HCEC 1CT (cell line): ENCODE measurements around the gene CDC42BPG.
A peak's percentile ranks its signal among the peaks of the same experiment; 100 is the strongest.

Source experiments
- DNase-seq: peaks from one replicate; pipeline ENCODE4 v3.0.0-alpha.2; 2017

The CDC42BPG gene, protein sequence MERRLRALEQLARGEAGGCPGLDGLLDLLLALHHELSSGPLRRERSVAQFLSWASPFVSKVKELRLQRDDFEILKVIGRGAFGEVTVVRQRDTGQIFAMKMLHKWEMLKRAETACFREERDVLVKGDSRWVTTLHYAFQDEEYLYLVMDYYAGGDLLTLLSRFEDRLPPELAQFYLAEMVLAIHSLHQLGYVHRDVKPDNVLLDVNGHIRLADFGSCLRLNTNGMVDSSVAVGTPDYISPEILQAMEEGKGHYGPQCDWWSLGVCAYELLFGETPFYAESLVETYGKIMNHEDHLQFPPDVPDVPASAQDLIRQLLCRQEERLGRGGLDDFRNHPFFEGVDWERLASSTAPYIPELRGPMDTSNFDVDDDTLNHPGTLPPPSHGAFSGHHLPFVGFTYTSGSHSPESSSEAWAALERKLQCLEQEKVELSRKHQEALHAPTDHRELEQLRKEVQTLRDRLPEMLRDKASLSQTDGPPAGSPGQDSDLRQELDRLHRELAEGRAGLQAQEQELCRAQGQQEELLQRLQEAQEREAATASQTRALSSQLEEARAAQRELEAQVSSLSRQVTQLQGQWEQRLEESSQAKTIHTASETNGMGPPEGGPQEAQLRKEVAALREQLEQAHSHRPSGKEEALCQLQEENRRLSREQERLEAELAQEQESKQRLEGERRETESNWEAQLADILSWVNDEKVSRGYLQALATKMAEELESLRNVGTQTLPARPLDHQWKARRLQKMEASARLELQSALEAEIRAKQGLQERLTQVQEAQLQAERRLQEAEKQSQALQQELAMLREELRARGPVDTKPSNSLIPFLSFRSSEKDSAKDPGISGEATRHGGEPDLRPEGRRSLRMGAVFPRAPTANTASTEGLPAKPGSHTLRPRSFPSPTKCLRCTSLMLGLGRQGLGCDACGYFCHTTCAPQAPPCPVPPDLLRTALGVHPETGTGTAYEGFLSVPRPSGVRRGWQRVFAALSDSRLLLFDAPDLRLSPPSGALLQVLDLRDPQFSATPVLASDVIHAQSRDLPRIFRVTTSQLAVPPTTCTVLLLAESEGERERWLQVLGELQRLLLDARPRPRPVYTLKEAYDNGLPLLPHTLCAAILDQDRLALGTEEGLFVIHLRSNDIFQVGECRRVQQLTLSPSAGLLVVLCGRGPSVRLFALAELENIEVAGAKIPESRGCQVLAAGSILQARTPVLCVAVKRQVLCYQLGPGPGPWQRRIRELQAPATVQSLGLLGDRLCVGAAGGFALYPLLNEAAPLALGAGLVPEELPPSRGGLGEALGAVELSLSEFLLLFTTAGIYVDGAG (N-terminal part only)

DNA sequence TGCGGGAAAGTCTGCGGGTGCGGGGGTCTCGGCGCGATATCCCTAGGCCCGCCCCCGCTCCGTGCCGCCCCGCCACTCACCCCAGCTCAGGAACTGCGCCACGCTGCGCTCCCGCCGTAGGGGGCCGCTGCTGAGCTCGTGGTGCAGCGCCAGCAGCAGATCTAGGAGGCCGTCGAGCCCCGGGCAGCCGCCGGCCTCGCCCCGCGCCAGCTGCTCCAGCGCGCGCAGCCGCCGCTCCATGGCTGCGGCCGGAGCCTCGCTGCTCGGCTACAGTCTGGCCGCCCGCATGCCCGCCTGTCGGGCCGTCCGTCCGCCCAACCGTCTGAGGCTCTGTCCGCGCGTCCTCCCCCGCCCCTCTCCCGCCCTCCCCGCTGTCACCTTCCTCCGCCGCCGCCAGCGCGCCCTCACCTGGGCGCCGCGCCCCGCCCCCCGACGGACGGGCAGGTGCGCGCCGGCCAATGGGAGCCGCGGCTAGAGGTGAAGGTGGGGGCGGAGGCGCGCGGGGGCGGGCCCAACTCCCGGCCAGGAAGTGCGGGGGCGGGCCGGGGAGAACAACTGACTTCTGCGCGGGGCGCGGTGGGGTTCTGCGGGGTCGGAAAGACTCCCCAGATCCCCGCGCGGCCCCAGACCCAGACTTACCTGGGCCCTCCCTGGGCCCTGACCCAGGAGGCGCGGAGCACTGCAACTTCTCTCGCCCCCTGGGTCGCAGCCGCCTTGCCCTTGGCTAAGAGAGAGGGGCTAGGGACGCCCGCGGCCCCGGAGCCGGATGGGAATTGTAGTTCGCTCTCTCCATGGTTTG is at the start of gene CDC42BPG:
Gene CDC42BPG, minus strand, starts transcription at position 324 of the 799 bp plus-strand sequence. Its CDS starts 84 bp downstream, at position 240.
- peak; percentile 61 for DNase-seq

DNA sequence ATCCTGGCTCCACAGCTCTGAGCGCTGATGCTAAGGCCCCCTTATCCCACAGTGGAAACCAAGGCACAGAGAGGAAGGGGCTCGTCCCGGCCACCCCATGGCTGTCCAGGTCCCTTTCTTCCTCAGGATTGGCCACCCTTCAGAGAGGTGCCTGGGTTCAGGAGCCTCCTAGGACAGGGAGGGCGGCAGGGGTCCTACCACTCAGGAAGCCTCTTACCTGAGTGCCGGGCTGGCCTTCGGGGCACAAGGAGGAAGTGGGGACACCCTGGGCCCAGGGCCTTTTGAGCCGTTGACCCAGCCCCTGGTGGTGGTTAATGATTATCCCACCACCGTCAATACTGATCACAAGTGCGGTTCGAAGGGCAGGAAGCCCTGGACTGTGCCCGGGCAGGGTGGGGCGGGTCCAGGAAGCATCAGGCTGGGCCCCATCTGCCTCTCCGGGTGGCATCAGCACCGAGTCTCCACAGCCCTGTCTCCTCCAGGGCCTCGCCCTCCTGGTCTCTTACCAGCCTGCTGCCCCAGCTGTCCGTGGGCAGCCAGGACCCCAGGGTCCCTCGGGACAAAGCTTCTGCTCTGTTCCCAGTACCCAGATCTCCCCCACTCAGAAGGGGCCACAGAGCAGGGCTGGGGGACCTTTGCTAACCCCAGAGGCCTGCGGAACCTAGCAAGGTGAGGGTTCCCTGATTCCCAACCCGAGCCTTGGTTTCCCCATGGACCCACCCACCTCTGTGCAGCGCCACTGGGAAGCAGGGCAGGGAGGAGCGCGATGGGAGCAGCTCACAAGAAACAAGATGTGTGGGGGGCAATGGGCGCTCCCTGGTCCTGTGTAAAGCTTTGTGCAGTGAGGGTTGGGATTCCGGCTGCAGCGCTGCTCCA is 49.0 kb upstream of the CDC42BPG start:
- DNase-seq, result no peak

DNA sequence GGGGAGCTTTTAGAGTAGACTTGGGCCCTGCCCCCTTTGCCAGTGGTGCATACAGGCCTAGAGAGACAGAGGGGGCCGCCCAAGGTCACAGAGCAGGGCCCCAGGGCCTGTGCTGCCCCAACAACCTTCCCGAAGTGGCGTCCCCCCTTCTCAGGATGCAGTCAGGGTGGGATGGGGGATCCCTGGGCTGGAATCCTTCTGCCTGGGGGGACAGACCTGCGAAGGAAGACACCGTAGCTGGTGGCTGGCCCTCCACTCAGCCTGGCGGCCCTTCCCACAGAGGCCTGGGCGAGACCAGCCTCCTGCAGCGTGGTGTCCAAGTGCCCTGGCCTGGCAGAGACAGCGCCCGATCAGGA is 48.4 kb upstream of the CDC42BPG start:
- no peak for DNase-seq

DNA sequence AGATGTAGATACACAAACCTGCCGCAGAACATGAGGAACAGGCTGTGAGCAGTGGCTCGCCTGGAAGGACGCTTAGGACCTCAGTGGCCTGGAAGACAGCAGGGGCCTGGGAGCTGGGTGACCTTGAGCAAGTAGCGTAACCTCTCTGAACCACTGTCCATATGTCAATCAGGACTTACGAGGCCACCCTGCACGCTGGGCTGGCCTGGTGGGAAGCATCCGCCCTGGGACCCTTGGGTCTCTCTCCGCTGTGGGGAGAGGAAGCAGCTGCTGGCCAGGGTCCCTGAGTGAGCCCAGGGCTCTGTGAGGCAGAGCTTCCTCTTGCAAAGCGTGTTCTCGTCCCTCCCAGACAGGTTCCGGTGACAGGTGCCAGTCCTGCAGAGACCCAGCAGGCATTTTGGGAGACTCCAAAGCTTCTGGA is 48.0 kb upstream of the CDC42BPG start:
- no peak for DNase-seq

DNA sequence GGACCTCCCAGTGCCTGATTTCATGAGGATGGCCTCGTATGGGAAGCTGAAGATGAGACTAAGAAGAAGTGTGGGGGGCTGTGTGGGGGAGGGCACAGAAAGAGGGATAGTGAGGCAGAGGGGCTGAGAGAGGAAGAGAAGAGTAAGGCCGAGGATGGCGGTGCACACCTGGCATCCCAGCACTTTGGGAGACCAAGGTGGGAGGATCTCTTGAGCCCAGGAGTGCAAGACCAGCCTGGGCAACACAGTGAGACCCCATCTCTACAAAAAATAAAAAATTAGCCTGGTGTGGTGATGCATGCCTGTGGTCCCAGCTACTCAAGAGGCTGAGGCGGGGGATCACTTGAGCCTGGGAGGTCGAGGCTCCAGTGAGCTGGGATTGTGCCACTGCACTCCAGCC is 47.4 kb upstream of the CDC42BPG start:
- no peak for DNase-seq

DNA sequence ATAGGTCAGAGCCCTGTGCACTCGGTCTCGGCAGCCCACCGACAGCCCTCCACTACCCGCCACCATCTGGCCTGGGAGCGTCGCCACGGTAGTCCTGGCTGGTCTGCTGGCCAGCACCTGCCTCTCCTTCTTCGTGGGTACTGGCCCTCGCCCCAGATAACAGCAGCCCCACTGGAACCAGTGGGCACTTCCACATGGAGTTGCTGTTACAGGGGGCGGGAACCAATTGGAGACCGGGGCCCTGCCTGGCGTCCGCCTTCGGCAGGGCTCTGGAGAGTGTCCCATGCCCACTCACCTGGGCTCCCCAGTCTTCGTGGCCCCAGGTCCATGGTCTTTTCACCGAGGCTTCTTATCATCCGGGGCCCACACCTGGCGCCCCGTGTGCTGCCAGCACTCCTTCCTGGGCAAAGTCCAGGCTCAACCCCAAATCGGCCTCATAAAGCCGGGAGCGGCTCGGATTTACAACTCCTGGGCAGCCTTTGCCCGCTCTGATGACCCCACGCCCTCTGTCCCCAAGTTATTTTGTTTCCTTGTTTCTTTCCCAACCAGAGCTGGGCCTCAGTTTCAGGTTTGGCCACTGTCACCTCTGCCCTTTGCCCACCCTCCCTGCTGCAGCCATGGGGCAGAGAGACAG is 46.9 kb upstream of the CDC42BPG start:
- DNase-seq, result no peak

DNA sequence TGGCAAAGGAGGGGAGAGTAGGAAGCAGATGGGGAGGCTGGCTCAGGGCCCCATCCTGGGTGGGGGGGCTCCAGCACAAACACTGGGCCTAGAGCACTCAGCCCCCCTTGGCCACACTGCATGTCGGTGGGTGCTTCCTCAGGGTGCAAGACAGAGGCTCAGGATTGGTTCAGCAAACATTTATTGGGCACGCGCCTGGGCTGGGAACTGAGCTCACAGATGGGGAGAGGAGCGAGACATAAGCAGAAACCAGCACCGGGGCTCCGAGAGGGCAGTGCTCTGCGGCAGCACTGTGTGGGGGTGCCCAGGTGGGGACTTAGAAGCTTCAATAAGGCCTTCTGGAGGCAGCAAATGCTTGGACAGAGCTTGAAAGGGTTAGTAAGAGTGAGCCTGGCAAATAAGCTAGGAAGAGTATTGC is 46.1 kb upstream of the CDC42BPG start:
- DNase-seq, result no peak

DNA sequence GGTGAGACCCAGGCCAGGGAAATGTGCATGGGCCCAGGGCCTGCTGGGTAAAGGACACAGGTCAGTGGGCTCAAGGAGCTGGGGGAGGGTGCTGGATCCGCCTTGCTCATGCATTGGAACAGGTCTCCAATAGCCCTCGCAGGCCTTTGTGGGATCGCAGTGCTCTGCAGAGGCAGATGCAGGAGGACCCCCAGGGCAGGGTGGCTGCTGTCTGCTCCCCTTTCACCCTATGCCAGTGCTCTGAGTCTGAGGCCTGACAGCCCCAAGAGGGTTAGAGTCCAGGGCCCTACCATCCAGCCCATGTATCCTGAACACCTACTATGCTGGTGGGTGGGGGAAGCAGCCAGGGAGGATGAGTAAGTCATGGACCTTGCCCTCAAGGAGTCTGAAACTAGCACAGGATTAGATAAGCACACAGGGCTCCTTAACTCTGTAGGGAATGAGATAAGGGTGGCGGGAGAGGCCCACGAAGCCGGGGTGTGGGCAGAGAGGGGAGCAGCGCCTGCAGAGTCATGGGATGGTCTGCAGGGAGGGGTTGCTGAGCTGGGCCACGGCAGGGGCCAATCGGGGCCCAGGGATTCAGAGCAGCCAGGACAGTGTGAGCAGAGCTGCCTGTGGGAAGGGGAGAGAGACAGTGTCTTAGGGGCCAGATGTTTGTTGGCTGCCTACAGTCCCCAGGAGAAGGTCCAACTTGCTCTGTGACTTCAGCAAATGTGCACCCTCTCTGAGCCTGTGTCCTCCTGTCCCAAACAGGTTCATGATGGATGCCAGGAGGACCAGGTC is 44.5 kb upstream of the CDC42BPG start:
- DNase-seq, result no peak

DNA sequence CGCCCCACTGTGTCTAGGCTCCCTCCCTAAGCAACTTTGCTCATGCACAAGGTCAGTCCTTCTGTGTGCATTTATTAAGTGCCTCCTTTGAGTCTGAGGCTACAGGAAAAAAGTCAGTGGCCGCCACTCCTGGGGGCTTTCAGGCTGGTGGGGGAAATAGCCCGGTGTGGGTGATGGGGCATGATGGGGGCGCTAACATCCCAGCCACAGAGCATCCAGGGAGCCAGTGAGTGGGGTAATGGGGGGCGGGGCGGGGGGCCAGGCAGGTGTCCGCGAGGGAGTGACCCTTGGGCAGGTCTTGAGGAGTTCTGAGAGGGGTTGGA is 43.9 kb upstream of the CDC42BPG start:
- no peak for DNase-seq

DNA sequence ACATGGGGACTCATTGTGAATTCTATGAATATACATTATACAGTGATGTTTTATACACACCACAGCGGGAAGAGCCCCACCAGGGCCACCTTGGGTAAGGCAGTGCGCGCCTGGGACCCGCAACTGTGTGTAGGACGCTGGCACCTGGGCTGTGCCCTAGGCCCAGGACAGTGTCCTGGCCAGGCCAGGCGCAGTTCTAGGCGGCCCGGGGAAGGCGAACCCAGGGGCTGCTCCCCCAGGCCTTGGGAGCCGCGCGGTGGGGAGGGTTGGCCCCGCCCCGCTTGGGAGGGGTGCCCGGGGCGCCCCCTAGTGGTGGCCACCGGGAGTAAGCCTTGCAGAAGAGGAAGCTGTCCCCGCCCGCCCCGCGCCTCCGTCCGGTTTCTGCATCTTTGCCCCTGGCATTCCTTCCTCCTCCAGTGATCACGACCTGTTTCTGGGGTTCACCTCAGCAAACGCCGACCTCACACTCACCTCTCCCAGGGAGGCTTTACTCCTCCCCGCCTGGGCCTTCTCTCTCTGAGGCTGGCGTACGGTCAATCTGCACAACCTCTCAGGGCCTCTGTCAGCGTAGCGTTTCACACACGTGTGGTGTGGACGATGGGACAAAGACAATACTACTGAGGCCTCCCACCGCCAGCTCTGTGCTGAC is 43.4 kb upstream of the CDC42BPG start:
- DNase-seq, result peak; percentile 38

DNA sequence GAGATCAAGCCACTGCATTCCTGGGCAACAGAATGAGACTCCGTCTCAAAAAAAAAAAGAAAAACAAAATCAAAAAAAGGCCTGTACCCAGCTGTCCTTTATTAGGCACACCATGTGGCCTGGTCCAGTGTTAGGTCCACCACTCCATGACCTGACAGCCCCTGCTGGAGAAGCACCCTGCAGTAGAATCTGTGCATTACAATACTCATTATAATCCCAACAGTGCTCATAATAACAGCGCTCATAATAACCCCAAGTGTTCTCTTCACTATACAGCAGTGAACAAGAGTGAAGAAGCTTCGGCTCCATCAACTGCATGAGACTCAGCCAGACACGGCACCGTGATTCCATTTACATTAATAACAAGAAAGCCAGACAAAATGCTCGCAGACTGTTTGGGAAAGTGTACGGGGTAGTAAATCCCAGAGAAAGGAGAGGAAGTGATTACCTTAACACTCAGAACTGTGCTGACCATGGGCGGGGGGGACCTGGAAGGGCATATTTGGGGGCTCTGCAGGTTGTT is 42.8 kb upstream of the CDC42BPG start:
- DNase-seq, result no peak

DNA sequence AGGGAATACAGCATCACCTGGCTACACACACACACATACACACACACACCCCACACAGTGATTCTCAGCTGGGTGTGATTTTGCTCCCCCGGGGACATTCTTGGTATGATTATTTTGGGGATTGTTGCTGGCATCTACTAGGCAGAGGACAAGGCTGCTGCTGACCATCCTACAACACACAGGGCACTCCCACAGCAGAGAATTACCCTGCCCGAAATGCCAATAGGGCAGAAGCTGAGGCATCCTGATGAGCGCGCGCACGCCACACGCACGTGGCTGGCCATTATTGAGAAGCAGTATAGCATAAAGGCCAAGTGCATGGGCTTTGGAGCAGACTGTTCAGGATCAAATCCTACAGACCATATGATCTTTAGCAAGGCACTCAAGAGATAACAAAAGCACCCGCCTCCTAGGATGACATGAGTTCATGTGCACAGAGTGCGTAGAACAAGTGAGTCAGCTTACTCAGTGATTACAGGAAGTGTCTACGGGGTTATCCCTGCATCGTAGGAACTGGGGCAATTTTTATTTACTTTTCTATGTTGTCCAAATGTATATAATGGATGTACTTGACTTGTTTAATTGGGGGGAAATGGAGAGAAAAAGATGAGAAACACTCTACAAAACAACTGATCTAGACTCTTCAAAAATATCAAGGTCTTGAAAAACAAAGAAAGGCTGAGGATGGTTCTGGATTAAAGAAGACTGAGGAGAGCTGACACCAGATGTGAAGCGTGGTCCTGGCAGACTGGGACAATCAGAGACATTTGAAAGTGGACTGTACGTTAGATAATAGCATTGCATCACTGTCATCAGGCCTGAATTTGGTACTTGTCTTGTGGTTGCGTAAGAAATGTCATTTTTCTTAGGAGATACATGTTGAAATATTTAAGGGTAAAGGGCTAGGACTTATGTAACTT is 41.2 kb upstream of the CDC42BPG start:
- peak; percentile 77 for DNase-seq

DNA sequence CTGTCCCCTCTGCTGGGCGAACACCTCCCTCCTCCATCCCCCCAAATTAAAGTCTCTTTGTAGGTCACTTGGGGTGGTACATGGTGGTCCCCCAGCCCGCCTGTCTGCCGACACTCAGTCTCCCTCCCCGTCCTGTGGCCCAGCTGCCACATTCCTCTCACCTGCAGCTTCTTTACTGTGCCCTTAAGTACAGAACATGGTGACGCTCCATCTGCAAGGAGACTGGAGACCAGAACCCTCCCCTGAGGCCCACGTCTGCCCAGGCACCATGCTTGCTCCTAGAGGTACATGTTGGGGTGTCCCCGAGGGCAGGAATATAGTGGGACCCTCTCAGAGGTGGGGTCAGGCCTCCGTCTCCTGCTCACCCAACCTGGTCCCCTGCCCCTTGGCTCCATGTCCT is 39.6 kb upstream of the CDC42BPG start:
- DNase-seq, result no peak

DNA sequence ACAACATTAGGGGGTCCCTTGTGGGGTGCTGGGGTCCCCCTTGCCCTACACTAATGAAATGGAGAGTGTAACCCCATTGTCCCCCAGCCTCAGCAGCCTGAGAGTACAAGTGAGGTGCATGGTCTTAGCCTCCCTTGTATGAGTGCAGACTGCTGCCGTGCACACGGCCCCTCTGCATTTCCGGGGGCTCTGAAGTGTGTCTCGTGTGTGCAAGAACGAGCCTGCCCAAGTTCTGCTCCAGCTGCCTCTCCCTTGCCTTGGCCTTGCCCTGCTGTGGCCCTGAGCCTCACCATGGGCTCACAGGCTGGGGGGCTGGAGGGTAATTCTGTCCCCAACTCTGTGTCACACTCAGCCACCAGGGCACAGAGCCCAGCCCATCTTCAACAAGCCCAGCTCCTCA is 39.1 kb upstream of the CDC42BPG start:
- no peak for DNase-seq

DNA sequence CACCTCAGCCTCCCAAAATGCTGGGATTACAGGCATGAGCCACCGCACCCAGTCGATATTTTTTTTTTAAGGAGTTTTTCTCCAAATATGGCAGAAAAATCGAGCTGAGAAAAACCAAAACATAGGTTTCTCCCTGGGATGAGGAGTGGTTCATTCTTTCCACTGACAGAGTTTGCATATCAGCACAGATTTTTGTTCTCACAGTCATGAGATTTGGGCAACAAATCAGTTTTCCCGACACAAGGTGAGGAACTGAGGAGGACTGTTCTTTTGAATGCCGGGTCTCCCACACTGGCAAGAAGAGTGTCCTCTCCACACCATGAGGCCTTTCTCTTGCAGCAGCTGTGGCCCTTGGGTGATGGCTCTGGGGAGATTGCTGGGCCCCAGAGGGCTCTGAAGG is 37.8 kb upstream of the CDC42BPG start:
- DNase-seq, result no peak

DNA sequence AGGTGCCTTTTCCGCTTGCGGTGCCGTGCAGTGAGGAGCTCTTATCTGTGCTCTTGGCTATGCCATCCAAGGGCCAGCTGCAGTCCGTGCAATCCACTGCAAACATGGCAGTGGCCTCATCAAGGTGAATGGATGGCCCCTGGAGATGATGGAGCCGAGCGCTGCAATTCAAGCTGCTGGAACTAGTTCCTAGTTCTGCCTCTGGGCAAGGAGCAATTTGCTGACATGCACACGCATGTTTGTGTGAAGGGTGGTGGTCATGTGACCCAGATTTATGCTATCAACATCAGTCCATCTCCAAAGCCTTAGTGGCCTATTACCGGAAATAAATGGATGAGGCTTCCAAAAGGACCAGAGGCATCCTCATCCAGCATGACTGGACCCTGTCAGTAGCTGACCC is 37.0 kb upstream of the CDC42BPG start:
- DNase-seq, result no peak

DNA sequence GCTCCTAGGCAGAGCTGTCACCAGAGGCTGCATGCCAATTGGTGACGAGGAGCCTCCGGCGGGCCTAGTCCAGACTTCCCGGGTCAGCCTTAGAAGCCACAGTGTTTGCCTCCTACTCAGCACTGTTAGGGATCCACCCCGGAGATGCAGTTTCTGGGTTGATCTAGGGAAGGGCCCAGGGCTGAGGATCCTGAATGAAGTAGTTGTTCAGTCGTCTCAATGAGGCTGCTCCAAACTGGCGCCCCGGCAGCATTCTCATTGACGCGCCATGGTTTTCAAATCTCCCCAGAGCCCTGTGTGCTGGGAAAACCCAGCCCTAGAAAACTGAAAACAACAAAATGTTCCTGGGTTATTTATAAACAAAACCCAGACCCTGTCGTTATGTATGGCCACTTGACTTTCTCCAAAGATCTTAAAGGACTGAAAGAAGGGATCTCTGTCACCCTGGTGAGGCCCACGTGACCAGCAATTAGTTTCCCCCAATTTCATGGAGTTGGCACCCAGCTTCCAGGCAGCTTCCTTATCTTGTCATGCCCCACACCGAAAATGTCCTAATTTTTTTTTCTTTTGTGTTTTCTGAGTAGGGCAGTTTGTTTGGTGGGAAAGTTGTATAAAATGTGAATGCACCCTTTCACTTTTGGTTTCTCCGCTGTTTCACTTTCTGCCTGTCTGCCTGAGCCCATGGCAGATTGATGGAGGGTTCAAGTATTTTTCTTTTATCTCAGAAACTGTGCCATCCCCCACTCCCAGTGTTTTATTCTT is 36.0 kb upstream of the CDC42BPG start:
- DNase-seq, result no peak
